ENCODE measurements around the gene ZNF579.
A peak's percentile ranks its signal among the peaks of the same experiment; 100 is the strongest.

GRCh38 chr19:55599842-55600661 is 19.4 kb upstream of the ZNF579 start, which contains the start of gene ZNF524:
- peak; percentile 73 for TF ChIP-seq SP1 (IDR thresholded peaks at IDR 0.05; ENCODE audit: low read depth, low read length)
- no peak for TF ChIP-seq CTCF (IDR thresholded peaks at IDR 0.05 in 2 of 3, conservative IDR thresholded peaks at IDR 0.05 in 1 of 3; ENCODE audit: control insufficient read depth in 2 of 3, extremely low read depth in 1 of 3, insufficient read depth in 1 of 3, low read depth in 3 of 3, low read length in 3 of 3)
- no peak for TF ChIP-seq ESRRA (IDR thresholded peaks at IDR 0.05; ENCODE audit: low read length)
- no peak for TF ChIP-seq FOXM1 (IDR thresholded peaks at IDR 0.05; ENCODE audit: low read depth, low read length)
- TF ChIP-seq CHD2 (IDR thresholded peaks at IDR 0.05; ENCODE audit: borderline replicate concordance, low read depth, low read length) = peak; percentile 46; the same call in 1 of the 2 replicates
- TF ChIP-seq SMC3 (IDR thresholded peaks at IDR 0.05; ENCODE audit: borderline replicate concordance, low read length) = no peak
- TF ChIP-seq CREB1 (IDR thresholded peaks at IDR 0.05; ENCODE audit: low read depth) = peak; percentile 45; the same call in 1 of the 2 replicates
- no peak; the same call in 1 of the 2 replicates for TF ChIP-seq PKNOX1 (IDR thresholded peaks at IDR 0.05)
